GM06990 (cell line): Measurements from ENCODE around the gene PSAP.

Experiments
- DNase-seq: peaks from one replicate; pipeline ENCODE4 v3.0.0-alpha.2; 2011; ENCODE audit not compliant: insufficient read length; ENCODE audit errors: extremely low read depth
- H3K27me3 ChIP-seq: replicated peaks from 2 replicates; pipeline ENCODE4 v1.6.0; 2011; ENCODE audit warnings: low read length; ENCODE audit not compliant: control insufficient read depth, insufficient read depth
- H3K36me3 ChIP-seq: 2 replicates; pipeline ENCODE4 v1.5.1; 2011; ENCODE audit warnings: low read length; ENCODE audit not compliant: control insufficient read depth, insufficient read depth
- H3K4me3 ChIP-seq: replicated peaks from 2 replicates; pipeline ENCODE4 v1.5.1; 2011; ENCODE audit warnings: low read depth, mild to moderate bottlenecking, control low read depth, low read length
- TF ChIP-seq, protein P1 (sequence below): IDR thresholded peaks from 2 replicates; pipeline ENCODE4 v1.5.1; 2011; ENCODE audit warnings: low read length, control low read depth, mild to moderate bottlenecking, inconsistent platforms; ENCODE audit not compliant: insufficient read depth, poor library complexity, severe bottlenecking

Gene PSAP

DNA sequence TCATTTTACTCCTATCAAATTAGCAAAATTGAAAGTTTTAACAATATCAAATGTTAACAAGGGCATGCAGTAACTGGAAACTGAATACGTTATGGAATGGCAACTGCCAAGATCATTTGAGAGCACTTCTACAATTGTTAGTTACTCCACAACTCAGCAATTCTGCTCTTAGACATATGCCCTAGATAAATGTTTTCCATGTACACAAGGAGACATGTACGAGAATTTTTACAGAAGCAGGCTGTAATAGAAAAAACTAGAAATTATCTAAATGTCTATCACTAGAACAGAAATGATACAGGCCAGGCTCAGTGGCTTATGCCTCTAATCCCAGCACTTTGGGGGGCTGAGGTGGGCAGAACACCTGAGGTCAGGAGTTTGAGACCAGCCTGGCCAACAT lies 7.0 kb downstream of the PSAP start:
- H3K4me3 ChIP-seq = no peak overlapping the region
- TF ChIP-seq, protein P1, sequence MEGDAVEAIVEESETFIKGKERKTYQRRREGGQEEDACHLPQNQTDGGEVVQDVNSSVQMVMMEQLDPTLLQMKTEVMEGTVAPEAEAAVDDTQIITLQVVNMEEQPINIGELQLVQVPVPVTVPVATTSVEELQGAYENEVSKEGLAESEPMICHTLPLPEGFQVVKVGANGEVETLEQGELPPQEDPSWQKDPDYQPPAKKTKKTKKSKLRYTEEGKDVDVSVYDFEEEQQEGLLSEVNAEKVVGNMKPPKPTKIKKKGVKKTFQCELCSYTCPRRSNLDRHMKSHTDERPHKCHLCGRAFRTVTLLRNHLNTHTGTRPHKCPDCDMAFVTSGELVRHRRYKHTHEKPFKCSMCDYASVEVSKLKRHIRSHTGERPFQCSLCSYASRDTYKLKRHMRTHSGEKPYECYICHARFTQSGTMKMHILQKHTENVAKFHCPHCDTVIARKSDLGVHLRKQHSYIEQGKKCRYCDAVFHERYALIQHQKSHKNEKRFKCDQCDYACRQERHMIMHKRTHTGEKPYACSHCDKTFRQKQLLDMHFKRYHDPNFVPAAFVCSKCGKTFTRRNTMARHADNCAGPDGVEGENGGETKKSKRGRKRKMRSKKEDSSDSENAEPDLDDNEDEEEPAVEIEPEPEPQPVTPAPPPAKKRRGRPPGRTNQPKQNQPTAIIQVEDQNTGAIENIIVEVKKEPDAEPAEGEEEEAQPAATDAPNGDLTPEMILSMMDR = no peak
- DNase-seq = no peak
- no peaks in the 10 kb centered on the region for H3K36me3 ChIP-seq
- no peaks in the 10 kb centered on the region for H3K27me3 ChIP-seq

DNA sequence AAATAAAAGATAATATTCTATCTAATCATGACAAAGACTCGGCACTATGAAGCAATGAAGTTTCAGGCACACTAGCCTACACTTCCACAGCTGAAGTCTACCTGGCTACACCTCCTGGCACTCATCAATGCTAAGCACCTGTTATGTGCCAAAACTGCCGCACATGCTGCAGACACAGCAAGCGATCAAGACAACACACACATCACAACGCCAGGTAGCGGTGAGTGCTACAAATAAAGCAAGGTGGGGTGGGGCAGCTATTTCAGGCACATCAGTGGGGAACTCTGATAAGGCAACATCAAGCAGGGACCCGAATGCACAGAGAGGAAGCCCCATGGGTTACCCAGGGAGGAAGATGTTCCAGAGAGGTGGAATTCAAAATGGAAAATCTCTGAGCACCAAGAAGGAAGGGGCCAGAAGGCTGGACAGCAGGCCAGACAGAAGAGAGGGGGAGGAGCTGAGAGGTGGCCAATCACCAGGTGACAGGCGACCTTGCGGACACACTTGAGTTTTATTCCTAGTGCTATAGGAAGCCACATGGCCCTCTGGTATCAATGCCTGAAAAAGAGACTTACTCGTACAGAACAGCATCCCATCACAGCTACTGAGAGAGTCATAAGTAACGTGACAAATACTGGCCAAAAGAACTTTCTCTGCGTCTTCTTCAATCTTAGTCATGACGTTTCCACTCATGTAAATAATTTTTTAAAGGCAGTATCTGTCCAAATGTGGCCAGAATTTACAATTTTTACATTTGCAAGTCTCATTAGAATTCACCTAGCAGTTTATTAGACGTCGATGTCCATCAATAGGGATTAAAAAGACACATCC lies 8.0 kb downstream of the PSAP start:
- Histone ChIP-seq H3K36me3 (no peaks in the 10 kb centered on the region), H3K4me3 (no peak overlapping the region), H3K27me3 (no peaks in the 10 kb centered on the region)
- no peak for DNase-seq
- TF ChIP-seq, protein P1 = no peak

DNA sequence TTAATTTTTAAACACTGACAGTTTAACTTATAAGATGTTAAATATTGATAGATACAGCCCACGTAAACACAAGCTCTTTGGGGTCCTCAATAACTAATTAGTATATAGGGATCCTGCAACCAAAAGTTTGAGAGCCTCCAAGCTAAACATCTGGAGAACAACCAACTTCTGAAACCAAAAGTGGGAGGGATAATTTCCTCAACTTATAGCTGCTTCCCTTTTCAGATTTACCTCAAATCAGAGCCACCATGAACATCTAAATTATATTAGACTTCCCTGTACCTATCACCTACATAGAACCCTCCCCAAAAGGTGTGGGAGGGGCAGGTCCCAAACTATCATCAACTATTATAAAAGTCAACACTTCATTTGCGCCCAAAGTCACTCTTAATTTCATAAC lies 8.6 kb downstream of the PSAP start:
- TF ChIP-seq, protein P1 = no peak
- no peaks in the 10 kb centered on the region for H3K36me3 ChIP-seq
- H3K4me3 ChIP-seq = no peak overlapping the region
- no peaks in the 10 kb centered on the region for H3K27me3 ChIP-seq
- DNase-seq = no peak

DNA sequence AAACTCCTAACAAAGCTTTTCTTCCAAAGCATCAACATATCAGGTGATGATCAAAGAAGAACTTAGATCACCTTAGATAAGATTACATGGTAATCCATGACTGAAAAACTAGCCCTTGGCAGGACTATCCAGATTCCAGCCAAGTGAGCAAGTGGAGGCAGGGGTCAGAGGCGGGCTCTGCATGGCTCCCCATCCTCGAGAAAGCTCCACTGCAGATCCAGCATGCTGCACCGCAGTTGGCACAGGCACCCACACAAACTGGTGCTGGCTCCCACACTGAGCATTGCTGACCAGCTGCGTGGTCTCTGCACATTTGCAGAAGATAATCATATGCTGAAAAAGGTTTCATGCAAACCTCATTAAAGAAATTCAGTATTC lies 10.1 kb downstream of the PSAP start:
- TF ChIP-seq, protein P1 = no peak
- Histone ChIP-seq H3K36me3 (no peaks in the 10 kb centered on the region), H3K4me3 (no peak overlapping the region), H3K27me3 (no peaks in the 10 kb centered on the region)
- DNase-seq = no peak

DNA sequence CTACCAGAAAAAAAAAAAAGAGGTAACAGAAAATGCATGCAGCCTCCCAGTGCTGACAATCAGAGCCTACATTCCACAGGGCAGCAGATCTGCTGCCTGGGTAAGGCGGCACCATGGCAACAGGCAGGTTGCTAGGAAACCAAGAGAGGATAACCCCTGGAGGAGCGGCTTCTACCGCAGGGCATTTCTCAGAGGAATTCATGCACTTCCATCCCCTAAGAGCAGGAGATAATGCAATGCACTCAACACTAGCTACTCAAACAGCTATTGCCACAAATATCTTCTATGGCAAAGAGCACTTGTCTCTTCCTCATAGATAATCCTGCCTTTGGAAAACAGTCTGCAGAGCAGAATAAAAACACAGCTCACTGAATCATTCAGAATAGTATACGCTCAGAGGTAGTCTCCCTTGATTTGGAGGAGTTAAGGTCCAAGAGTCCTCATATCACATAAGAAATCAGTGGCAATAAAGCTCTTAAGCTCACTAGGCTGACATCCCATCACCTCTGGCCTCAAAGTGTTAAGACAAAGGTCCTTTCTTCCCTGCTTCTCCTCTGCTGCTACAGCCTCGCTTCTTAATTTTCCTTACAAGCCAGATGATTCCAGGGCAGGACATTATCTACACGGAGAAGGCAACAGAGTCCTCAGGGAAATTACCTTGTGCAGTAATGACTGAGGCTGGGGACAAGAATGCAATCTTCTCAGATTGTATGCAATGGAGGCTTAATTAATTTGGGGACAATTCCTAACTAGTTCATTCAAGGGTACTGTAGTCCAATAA lies 10.7 kb downstream of the PSAP start:
- no peaks in the 10 kb centered on the region for H3K27me3 ChIP-seq
- no peaks in the 10 kb centered on the region for H3K36me3 ChIP-seq
- DNase-seq = no peak
- TF ChIP-seq, protein P1 = no peak
- no peak overlapping the region for H3K4me3 ChIP-seq
